Measurements from ENCODE around the gene ACOXL.

The ACOXL gene

GRCh38 chr2:110718990-110719389 is 13.4 kb upstream of the ACOXL start:
- Histone ChIP-seq H3K79me2 (ENCODE audit: insufficient read depth, low read length) (no peaks in the 10 kb centered on the region), H3K9me2 (replicated peaks; ENCODE audit: insufficient read depth, low read length) (no peaks in the 10 kb centered on the region), H3K4me2 (ENCODE audit: low read depth, low read length, poor library complexity, severe bottlenecking) (no peak overlapping the region), H4K20me1 (ENCODE audit: low read depth, low read length) (no peaks in the 10 kb centered on the region), H3K27ac (ENCODE audit: low read depth, low read length) (no peak overlapping the region), H3F3A (ENCODE audit: insufficient read depth) (no peaks in the 10 kb centered on the region), H3K9ac (ENCODE audit: low read length) (no peak overlapping the region), H3K4me3 (ENCODE audit: insufficient read depth, low read length, poor library complexity, severe bottlenecking) (no peak overlapping the region), H3K27me3 (ENCODE audit: low read length) (no peaks in the 10 kb centered on the region), H3K36me3 (ENCODE audit: low read length) (no peaks in the 10 kb centered on the region), H2AFZ (ENCODE audit: low read depth, low read length, severe bottlenecking) (no peak overlapping the region), H3K9me3 (ENCODE audit: insufficient read depth, low read length) (no peaks in the 10 kb centered on the region)
- no peak for TF ChIP-seq CTCF (IDR thresholded peaks at IDR 0.05; ENCODE audit: insufficient read depth, low read length, poor library complexity, severe bottlenecking)
- TF ChIP-seq EZH2phosphoT487 (conservative IDR thresholded peaks at IDR 0.05; ENCODE audit: low read length), result no peak

- H3K79me2 ChIP-seq (ENCODE audit: insufficient read depth, low read length), result no peaks in the 10 kb centered on the region
- no peaks in the 10 kb centered on the region for H3K36me3 ChIP-seq (ENCODE audit: low read length)
- H4K20me1 ChIP-seq (ENCODE audit: low read depth, low read length), result no peaks in the 10 kb centered on the region
- H3F3A ChIP-seq (ENCODE audit: insufficient read depth), result no peaks in the 10 kb centered on the region
- no peak overlapping the region for H3K4me3 ChIP-seq (ENCODE audit: insufficient read depth, low read length, poor library complexity, severe bottlenecking)
- H3K27ac ChIP-seq (ENCODE audit: low read depth, low read length), result no peak overlapping the region
- no peaks in the 10 kb centered on the region for H3K9me2 ChIP-seq (replicated peaks; ENCODE audit: insufficient read depth, low read length)
- H3K27me3 ChIP-seq (ENCODE audit: low read length), result no peaks in the 10 kb centered on the region
- TF ChIP-seq CTCF (IDR thresholded peaks at IDR 0.05; ENCODE audit: insufficient read depth, low read length, poor library complexity, severe bottlenecking), result no peak
- no peak for TF ChIP-seq EZH2phosphoT487 (conservative IDR thresholded peaks at IDR 0.05; ENCODE audit: low read length)
- no peak overlapping the region for H2AFZ ChIP-seq (ENCODE audit: low read depth, low read length, severe bottlenecking)
- no peak overlapping the region for H3K9ac ChIP-seq (ENCODE audit: low read length)
- no peaks in the 10 kb centered on the region for H3K9me3 ChIP-seq (ENCODE audit: insufficient read depth, low read length)
- H3K4me2 ChIP-seq (ENCODE audit: low read depth, low read length, poor library complexity, severe bottlenecking), result no peak overlapping the region
These were observed 11.8 kb upstream of the ACOXL start for GRCh38 chr2:110720547-110720946.

- Histone ChIP-seq H4K20me1 (ENCODE audit: low read depth, low read length) (no peaks in the 10 kb centered on the region), H3K4me3 (ENCODE audit: insufficient read depth, low read length, poor library complexity, severe bottlenecking) (no peak overlapping the region), H3K9ac (ENCODE audit: low read length) (no peak overlapping the region), H3K9me2 (replicated peaks; ENCODE audit: insufficient read depth, low read length) (no peaks in the 10 kb centered on the region), H3K4me2 (ENCODE audit: low read depth, low read length, poor library complexity, severe bottlenecking) (no peak overlapping the region), H3K27me3 (ENCODE audit: low read length) (no peaks in the 10 kb centered on the region), H3K79me2 (ENCODE audit: insufficient read depth, low read length) (no peaks in the 10 kb centered on the region), H3K9me3 (ENCODE audit: insufficient read depth, low read length) (no peaks in the 10 kb centered on the region), H3K27ac (ENCODE audit: low read depth, low read length) (no peak overlapping the region), H2AFZ (ENCODE audit: low read depth, low read length, severe bottlenecking) (no peak overlapping the region), H3F3A (ENCODE audit: insufficient read depth) (no peaks in the 10 kb centered on the region), H3K36me3 (ENCODE audit: low read length) (no peaks in the 10 kb centered on the region)
- TF ChIP-seq EZH2phosphoT487 (conservative IDR thresholded peaks at IDR 0.05; ENCODE audit: low read length), result no peak
- TF ChIP-seq CTCF (IDR thresholded peaks at IDR 0.05; ENCODE audit: insufficient read depth, low read length, poor library complexity, severe bottlenecking), result no peak
These were observed 7.6 kb upstream of the ACOXL start for GRCh38 chr2:110724820-110725219.
